Endothelial cell of umbilical vein (primary cell): Measurements from ENCODE around the gene DISP3. TPM values are rescaled to one million over a fixed set of nuclear protein-coding genes. Genes with fewer than 3 reads are reported as not detected.

ENCODE experiments used
- BruUV-seq: library from RNA; stranded (reverse); fragments of 400-500 nt; replicated peaks from 2 replicates; lab custom pipeline; 2021; lab: Mats Ljungman, UMichigan
- CTCF ChIA-PET: fragments of 300-600, 350-600 bp; sonication (Branson Sonifier 250); formaldehyde crosslinking; loops from one replicate; lab custom pipeline; 2021; ENCODE audit warnings: antibody characterized with exemption, inconsistent platforms; lab: Charles Lee
- POLR2A ChIA-PET: fragments of 300-600, 350-600 bp; sonication (Branson Sonifier 250); formaldehyde crosslinking; loops from one replicate; lab custom pipeline; 2021; ENCODE audit warnings: antibody characterized with exemption, inconsistent platforms; lab: Charles Lee
- DNase-seq: peaks from one replicate; pipeline ENCODE4 v3.0.0-alpha.2; 2011; ENCODE audit warnings: low read depth, low spot score
- FAIRE-seq: peaks from 2 replicates; lab custom pipeline; 2011; peaks lifted over from hg19 to GRCh38; lab: Jason Lieb, UNC
- H2AFZ ChIP-seq: 2 replicates; pipeline ENCODE4 v1.6.0; 2012; ENCODE audit warnings: low read depth, low read length, control low read depth, inconsistent platforms
- H3K27ac ChIP-seq: 2 replicates; pipeline ENCODE4 v1.5.1; 2011; ENCODE audit warnings: low read depth, mild to moderate bottlenecking, control low read depth, low read length, moderate library complexity; ENCODE audit not compliant: insufficient read depth
- H3K27me3 ChIP-seq, 2 experiments: 2 replicates each; pipeline versions ENCODE4 v1.6.0 to v1.6.1; 2011; ENCODE audit warnings: low read length in 2 of 2, mixed read lengths in 1 of 2; ENCODE audit not compliant: control insufficient read depth in 2 of 2, insufficient read depth in 2 of 2
- H3K36me3 ChIP-seq, 2 experiments: 2 replicates in 1 of 2; 3 replicates in 1 of 2; pipeline ENCODE4 v1.5.1; 2011; ENCODE audit warnings: low read length in 2 of 2, mild to moderate bottlenecking in 1 of 2, moderate library complexity in 1 of 2; ENCODE audit not compliant: control insufficient read depth in 2 of 2, insufficient read depth in 2 of 2; ENCODE audit errors: extremely low read depth in 1 of 2
- H3K4me1 ChIP-seq: 3 replicates; pipeline ENCODE4 v1.5.1; 2011; ENCODE audit warnings: mild to moderate bottlenecking, low read length; ENCODE audit not compliant: control insufficient read depth, insufficient read depth; ENCODE audit errors: extremely low read depth
- H3K4me2 ChIP-seq: 2 replicates; pipeline ENCODE4 v1.6.1; 2011; ENCODE audit warnings: low read length, control low read depth, mixed read lengths; ENCODE audit not compliant: insufficient read depth
- H3K4me3 ChIP-seq, 3 experiments: fragments of 200-600 bp in 1 of 3; sonication (generic), shearing (Covaris generic) in 1 of 3; replicated peaks in 1 of 3; 2 replicates each; pipeline ENCODE4 v1.5.1; 2011 to 2016; ENCODE audit warnings: control low read depth in 3 of 3, low read length in 3 of 3, mild to moderate bottlenecking in 2 of 3, inconsistent platforms in 1 of 3, low read depth in 1 of 3, moderate library complexity in 1 of 3; ENCODE audit not compliant: insufficient read depth in 1 of 3
- H3K79me2 ChIP-seq: 2 replicates; pipeline ENCODE4 v1.6.0; 2012; ENCODE audit warnings: low read length, inconsistent platforms; ENCODE audit not compliant: control insufficient read depth, insufficient read depth
- H3K9ac ChIP-seq: replicated peaks from 2 replicates; pipeline ENCODE3; 2011; ENCODE audit warnings: low read length, control low read depth; ENCODE audit not compliant: insufficient read depth; ENCODE audit errors: extremely low read depth
- H3K9me1 ChIP-seq: replicated peaks from 3 replicates; pipeline ENCODE4 v1.6.0; 2011; ENCODE audit warnings: mild to moderate bottlenecking, low read length; ENCODE audit not compliant: control insufficient read depth, insufficient read depth; ENCODE audit errors: extremely low read depth
- H3K9me3 ChIP-seq: replicated peaks from 2 replicates; pipeline ENCODE4 v1.5.1; 2012; ENCODE audit warnings: low read length, inconsistent platforms; ENCODE audit not compliant: control insufficient read depth, insufficient read depth
- H4K20me1 ChIP-seq: replicated peaks from 2 replicates; pipeline ENCODE3; 2011; ENCODE audit warnings: mild to moderate bottlenecking, low read length; ENCODE audit not compliant: control insufficient read depth, insufficient read depth; ENCODE audit errors: extremely low read depth
- CTCF ChIP-seq, 2 donors: IDR thresholded peaks; 1 replicate in 1 of 2; 2 replicates in 1 of 2; pipeline ENCODE4 v1.5.1; 2011; ENCODE audit warnings: low read length in 2 of 2, mild to moderate bottlenecking in 2 of 2, moderate library complexity in 2 of 2, control low read depth in 1 of 2, inconsistent platforms in 1 of 2, low read depth in 1 of 2; ENCODE audit not compliant: insufficient read depth in 1 of 2; ENCODE audit errors: extremely low read depth in 1 of 2
- EZH2 ChIP-seq: IDR thresholded peaks from 2 replicates; pipeline ENCODE4 v1.6.1; 2012; ENCODE audit warnings: borderline replicate concordance, low read depth, mild to moderate bottlenecking, moderate library complexity, low read length, inconsistent platforms; ENCODE audit not compliant: severe bottlenecking
- FOS ChIP-seq: IDR thresholded peaks from 2 replicates; pipeline ENCODE4 v1.6.1; 2011; ENCODE audit warnings: mild to moderate bottlenecking, low read length, moderate library complexity, borderline replicate concordance; ENCODE audit not compliant: insufficient read depth
- GATA2 ChIP-seq: IDR thresholded peaks from 2 replicates; pipeline ENCODE4 v1.7.0; 2011; ENCODE audit warnings: low read depth, mild to moderate bottlenecking, moderate library complexity, mixed read lengths, low read length; ENCODE audit not compliant: insufficient read length, insufficient read depth
- JUN ChIP-seq: IDR thresholded peaks from 2 replicates; pipeline ENCODE4 v1.6.1; 2011; ENCODE audit warnings: borderline replicate concordance, low read depth; ENCODE audit not compliant: insufficient read length, insufficient read depth
- MAX ChIP-seq: IDR thresholded peaks from 2 replicates; pipeline ENCODE4 v1.6.1; 2011; ENCODE audit not compliant: insufficient read depth, insufficient read length
- MYC ChIP-seq: IDR thresholded peaks from one replicate; pipeline ENCODE4 v1.6.1; 2011; ENCODE audit warnings: mild to moderate bottlenecking, low read depth, low read length
- POLR2A ChIP-seq: IDR thresholded peaks from 2 replicates; pipeline ENCODE4 v1.6.1; 2012; ENCODE audit warnings: low read depth, mild to moderate bottlenecking, control low read depth, low read length
- POLR2AphosphoS5 ChIP-seq: IDR thresholded peaks from 2 replicates; pipeline ENCODE4 v1.6.1; 2012; ENCODE audit warnings: low read depth, mild to moderate bottlenecking, control low read depth, low read length, moderate library complexity; ENCODE audit not compliant: insufficient read depth
- dilution Hi-C: fragments of 300-500 bp; cut with MboI; formaldehyde crosslinking; loops from one replicate; pipeline ENCODE4 v1.15.0; 2019; ENCODE audit warnings: low sequenced_read_pairs; ENCODE audit not compliant: extremely low pct_ligation_motif_present
- intact Hi-C: fragments of 100-400 bp; cut with micrococcal nuclease; formaldehyde crosslinking; loops from one replicate; pipeline ENCODE4 v1.10.0; 2022
- polyA plus RNA-seq, 4 experiments: library from polyadenylated mRNA; depleted of rRNA in 3 of 4; stranded (reverse) in 3 of 4; unstranded in 1 of 4; fragments of >200 nt; gene quantifications; 2 replicates each; pipeline versions ENCODE4 v1.2.1 to v1.2.3, GENCODE V29; 2011 to 2012; ENCODE audit warnings: missing spikeins in 1 of 4
- total RNA-seq: library from RNA; stranded (reverse); gene quantifications from 2 replicates; pipeline ENCODE4 v1.2.3, GENCODE V29; 2021

Gene DISP3
- total and polyA plus RNA-seq, 2 donors (not counting 3 experiments of a cell fraction or from before 2014, with no cell fraction given), result 0.26 to 0.49 TPM

- H3K4me3 ChIP-seq, result no peak overlapping the region
- no peaks in the 10 kb centered on the region for H3K9me1 ChIP-seq
- no peaks in the 10 kb centered on the region for H3K27me3 ChIP-seq
- intact Hi-C loops (no loop called here), dilution Hi-C loops (no loop called here)
- no peaks in the 10 kb centered on the region for H4K20me1 ChIP-seq
- DNase-seq (no peak), FAIRE-seq (no peak)
- POLR2A ChIA-PET, result no interaction called here
- H3K36me3 ChIP-seq, result no peaks in the 10 kb centered on the region
- CTCF ChIA-PET, result no interaction called here
- TF ChIP-seq FOS (no peak), POLR2AphosphoS5 (no peak), MAX (no peak), POLR2A (no peak), CTCF (IDR thresholded peaks at IDR 0.05; ENCODE audit: extremely low read depth in 1 of 2, insufficient read depth in 1 of 2, low read depth in 1 of 2, low read length in 2 of 2) (no peak), EZH2 (no peak), MYC (no peak), GATA2 (no peak), JUN (no peak)
- no TSS peak for BruUV-seq
- H3K27ac ChIP-seq, result no peak overlapping the region
- H2AFZ ChIP-seq, result no peak overlapping the region
- H3K9me3 ChIP-seq, result no peaks in the 10 kb centered on the region
- H3K4me1 ChIP-seq, result no peaks in the 10 kb centered on the region
- H3K79me2 ChIP-seq, result no peaks in the 10 kb centered on the region
- no peak overlapping the region for H3K4me2 ChIP-seq
- no peak overlapping the region for H3K9ac ChIP-seq
Observed at GRCh38 chr1:11468878-11469277, 10.1 kb upstream of the DISP3 start.
